SK-N-SH (cell line): ENCODE measurements around the gene NTM.

Experiments used
- CHD2 ChIP-seq: fragments of 150-350 bp; IDR thresholded peaks from 2 replicates; pipeline ENCODE4 v1.6.1; 2018; ENCODE audit warnings: low read length; ENCODE audit not compliant: partially characterized antibody
- CTCF ChIP-seq: fragments of 200-600 bp; sonication (generic); IDR thresholded peaks from 2 replicates; pipeline ENCODE4 v1.6.1; 2017; ENCODE audit warnings: antibody characterized with exemption, mild to moderate bottlenecking, moderate library complexity
- EP300 ChIP-seq, 2 experiments: IDR thresholded peaks; 2 replicates each; pipeline versions ENCODE4 v1.4.0 to v1.6.1; 2012; ENCODE audit warnings: borderline replicate concordance in 1 of 2, low read depth in 1 of 2, low read length in 1 of 2
- EZH2phosphoT487 ChIP-seq: fragments of 200-600 bp; sonication (generic); IDR thresholded peaks from 2 replicates; pipeline ENCODE4 v1.6.1; 2017; ENCODE audit warnings: low read depth, mixed run types, mild to moderate bottlenecking, antibody characterized with exemption, moderate library complexity, borderline replicate concordance
- FOXJ3 ChIP-seq: sonication (generic); formaldehyde crosslinking; IDR thresholded peaks from 2 replicates; pipeline ENCODE4 v1.5.1; 2020; ENCODE audit warnings: mild to moderate bottlenecking, missing genetic modification reagents
- GABPA ChIP-seq: IDR thresholded peaks from 2 replicates; pipeline ENCODE4 v1.4.0; 2012; ENCODE audit warnings: low read depth, mild to moderate bottlenecking
- MAX ChIP-seq: IDR thresholded peaks from 2 replicates; pipeline ENCODE4 v1.4.0; 2012; ENCODE audit warnings: low read depth
- NRF1 ChIP-seq: IDR thresholded peaks from 2 replicates; pipeline ENCODE4 v1.6.1; 2012; ENCODE audit warnings: low read depth, mild to moderate bottlenecking, low read length
- PBX3 ChIP-seq: IDR thresholded peaks from 2 replicates; pipeline ENCODE4; 2012
- RAD21 ChIP-seq: IDR thresholded peaks from 2 replicates; pipeline ENCODE4 v1.6.1; 2012; ENCODE audit warnings: mild to moderate bottlenecking, low read length
- RCOR1 ChIP-seq: fragments of 150-350 bp; IDR thresholded peaks from 2 replicates; pipeline ENCODE4 v1.6.1; 2017; ENCODE audit warnings: antibody characterized with exemption, low read length
- SIN3A ChIP-seq: IDR thresholded peaks from 2 replicates; pipeline ENCODE4 v1.6.1; 2012; ENCODE audit warnings: low read depth, mild to moderate bottlenecking, low read length, moderate library complexity, borderline replicate concordance
- TAF1 ChIP-seq: IDR thresholded peaks from 2 replicates; pipeline ENCODE4 v1.6.1; 2012; ENCODE audit warnings: low read depth, mild to moderate bottlenecking, low read length, moderate library complexity, borderline replicate concordance
- YY1 ChIP-seq: IDR thresholded peaks from 2 replicates; pipeline ENCODE4 v1.4.0; 2012; ENCODE audit warnings: low read depth, mild to moderate bottlenecking

- TF ChIP-seq MAX (no peak), EZH2phosphoT487 (no peak), PBX3 (no peak), TAF1 (no peak), GABPA (no peak), FOXJ3 (CRISPR knock-in tag) (no peak), CTCF (no peak), RCOR1 (no peak), EP300 (IDR thresholded peaks at IDR 0.05; ENCODE audit: borderline replicate concordance in 1 of 2, low read depth in 1 of 2, low read length in 1 of 2) (no peak), NRF1 (no peak), RAD21 (no peak), YY1 (no peak), SIN3A (no peak), CHD2 (no peak)
Observed at GRCh38 chr11:132254906-132255305, 884.5 kb downstream of the NTM start.
